Brain microvascular endothelial cell (primary cell): ENCODE results near the gene DVL1.

Experiments used
- DNase-seq: peaks from one replicate; pipeline ENCODE4 v3.0.0-alpha.2; 2020
- H3K27ac ChIP-seq: fragments of 250-450 bp; sonication (Bioruptor Pico); 2 replicates; pipeline ENCODE4 v1.5.1; 2020; ENCODE audit warnings: mild to moderate bottlenecking, moderate library complexity
- H3K27me3 ChIP-seq: fragments of 250-450 bp; sonication (Bioruptor Pico); replicated peaks from 2 replicates; pipeline ENCODE4 v1.5.1; 2020; ENCODE audit warnings: mild to moderate bottlenecking
- H3K36me3 ChIP-seq: fragments of 250-450 bp; sonication (Bioruptor Pico); replicated peaks from 2 replicates; pipeline ENCODE4 v1.5.1; 2020; ENCODE audit warnings: mild to moderate bottlenecking
- H3K4me3 ChIP-seq: 2 replicates; pipeline ENCODE4 v1.5.1; 2011; ENCODE audit warnings: low read depth, mild to moderate bottlenecking, control low read depth, low read length, moderate library complexity
- CTCF ChIP-seq: IDR thresholded peaks from 2 replicates; pipeline ENCODE4 v1.5.1; 2011; ENCODE audit warnings: low read depth, mild to moderate bottlenecking, moderate library complexity, low read length, control low read depth, inconsistent platforms; ENCODE audit errors: missing control alignments
- in situ Hi-C: cut with HindIII; loops from 2 replicates; pipeline ENCODE4 v1.10.0; 2017; ENCODE audit warnings: low sequenced_read_pairs, low pct_ligation_motif_present

Gene DVL1

GRCh38 chr1:1393428-1393827 lies 44.2 kb upstream of the DVL1 start:
- Histone ChIP-seq H3K27me3 (no peaks in the 10 kb centered on the region), H3K27ac (no peak overlapping the region), H3K36me3 (peaks cover 78% of the 10 kb centered on the region), H3K4me3 (no peak overlapping the region)
- DNase-seq = no peak
- in situ Hi-C loops = no loop called here
- TF ChIP-seq CTCF = no peak

- in situ Hi-C loops = no loop called here
- Histone ChIP-seq H3K36me3 (peaks cover 82% of the 10 kb centered on the region), H3K27me3 (no peaks in the 10 kb centered on the region), H3K4me3 (no peak overlapping the region), H3K27ac (no peak overlapping the region)
- DNase-seq = no peak
- no peak for TF ChIP-seq CTCF
These were observed 43.8 kb upstream of the DVL1 start for GRCh38 chr1:1393014-1393413.

GRCh38 chr1:1391225-1391624 lies 42.0 kb upstream of the DVL1 start:
- peaks cover 92% of the 10 kb centered on the region for H3K36me3 ChIP-seq
- H3K4me3 ChIP-seq = no peak overlapping the region
- no peak for TF ChIP-seq CTCF
- no peaks in the 10 kb centered on the region for H3K27me3 ChIP-seq
- in situ Hi-C loops = no loop called here
- H3K27ac ChIP-seq = no peak overlapping the region
- DNase-seq = no peak

GRCh38 chr1:1390675-1391074 lies 41.5 kb upstream of the DVL1 start:
- no peak for TF ChIP-seq CTCF
- Histone ChIP-seq H3K36me3 (peaks cover 95% of the 10 kb centered on the region), H3K27me3 (no peaks in the 10 kb centered on the region), H3K27ac (no peak overlapping the region), H3K4me3 (no peak overlapping the region)
- in situ Hi-C loops = no loop called here
- DNase-seq = no peak

- in situ Hi-C loops = no loop called here
- no peak overlapping the region for H3K27ac ChIP-seq
- DNase-seq = no peak
- no peaks in the 10 kb centered on the region for H3K27me3 ChIP-seq
- no peak for TF ChIP-seq CTCF
- peaks cover 76% of the 10 kb centered on the region for H3K36me3 ChIP-seq
- H3K4me3 ChIP-seq = no peak overlapping the region
These were observed 38.9 kb upstream of the DVL1 start for GRCh38 chr1:1388078-1388472.
